Activated CD8-positive, alpha-beta memory T cell treated with anti-CD3 and anti-CD28 coated beads, Interleukin-2, amount 50 U/mL, for 24 hours (primary cell): ENCODE results near the gene SETD3.

Experiments used
- DNase-seq: peaks from one replicate; pipeline ENCODE4 v3.0.0-alpha.2; 2020; ENCODE audit errors: extremely low read depth

SETD3 gene

DNA sequence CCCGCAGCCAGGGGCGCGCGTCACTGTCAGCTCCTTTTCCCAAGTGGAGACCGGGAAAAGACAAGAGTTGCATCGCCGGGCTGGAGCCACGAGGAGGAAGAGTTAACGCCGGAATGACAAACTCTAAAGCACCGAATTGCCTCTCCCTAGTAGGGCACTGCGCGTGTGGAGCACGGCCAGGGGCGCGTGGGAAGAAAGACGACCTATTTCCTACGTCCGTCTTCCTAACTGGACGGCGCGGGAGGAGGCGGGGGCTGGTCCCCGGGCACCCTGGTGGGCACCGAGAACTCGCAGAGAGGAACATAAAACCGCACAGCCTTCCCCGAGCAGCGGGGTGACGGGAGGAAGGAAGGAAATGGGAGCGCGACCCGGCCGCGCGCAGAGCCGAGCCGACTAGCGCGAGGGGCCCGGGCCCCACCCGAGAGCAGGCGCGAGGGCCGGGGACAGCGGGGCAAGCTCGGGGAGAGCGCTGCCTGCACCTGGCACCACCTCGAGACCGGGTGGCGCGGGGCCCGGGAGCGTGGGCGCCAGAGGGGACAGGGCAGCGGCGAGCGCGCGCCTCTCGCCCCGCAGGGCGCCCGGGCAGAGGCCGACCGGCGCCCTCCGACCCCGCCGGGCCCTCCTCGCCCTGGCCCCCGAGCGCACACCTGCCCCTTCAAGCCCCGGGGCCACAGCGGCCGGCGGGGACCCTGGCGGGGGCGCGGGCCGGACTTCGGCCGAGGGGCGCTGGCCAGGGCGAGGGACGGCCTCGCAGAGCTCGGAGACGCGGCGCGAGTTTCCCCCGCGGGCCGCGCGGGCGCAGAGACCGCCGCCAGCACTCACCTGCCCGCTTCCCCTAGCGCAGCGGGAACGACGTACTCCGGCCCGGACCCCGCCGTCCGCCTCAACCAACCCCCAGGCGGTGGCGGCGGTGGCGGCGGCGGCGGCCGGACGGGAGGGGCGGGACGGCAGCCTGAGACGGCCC, at the start of gene SETD3:
SETD3 (minus strand) TSS at position 954 of the 964 bp plus-strand sequence. CDS start 15,054 bp downstream, outside the sequence.
- DNase-seq: no peak

DNA sequence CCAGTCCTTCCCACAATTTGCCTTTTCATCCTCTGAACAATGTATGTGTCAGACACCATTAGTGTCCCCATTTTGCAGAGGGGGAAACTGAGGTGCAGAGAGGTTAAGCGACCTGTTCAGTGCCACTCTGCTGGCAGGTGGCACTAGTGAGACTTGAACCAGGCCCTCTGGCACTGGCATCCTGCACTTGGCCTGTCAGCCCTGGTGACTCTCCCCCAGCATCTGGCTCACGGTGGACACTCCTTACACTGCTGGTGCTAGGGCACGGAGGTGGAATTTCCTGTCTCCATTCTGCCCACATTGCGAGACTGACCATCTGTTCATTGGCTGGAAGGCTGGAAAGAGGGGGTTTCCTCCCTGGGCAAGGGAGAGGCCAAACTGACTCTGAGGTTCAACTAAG, 49.2 kb upstream of the SETD3 start:
- DNase-seq: no peak

DNA sequence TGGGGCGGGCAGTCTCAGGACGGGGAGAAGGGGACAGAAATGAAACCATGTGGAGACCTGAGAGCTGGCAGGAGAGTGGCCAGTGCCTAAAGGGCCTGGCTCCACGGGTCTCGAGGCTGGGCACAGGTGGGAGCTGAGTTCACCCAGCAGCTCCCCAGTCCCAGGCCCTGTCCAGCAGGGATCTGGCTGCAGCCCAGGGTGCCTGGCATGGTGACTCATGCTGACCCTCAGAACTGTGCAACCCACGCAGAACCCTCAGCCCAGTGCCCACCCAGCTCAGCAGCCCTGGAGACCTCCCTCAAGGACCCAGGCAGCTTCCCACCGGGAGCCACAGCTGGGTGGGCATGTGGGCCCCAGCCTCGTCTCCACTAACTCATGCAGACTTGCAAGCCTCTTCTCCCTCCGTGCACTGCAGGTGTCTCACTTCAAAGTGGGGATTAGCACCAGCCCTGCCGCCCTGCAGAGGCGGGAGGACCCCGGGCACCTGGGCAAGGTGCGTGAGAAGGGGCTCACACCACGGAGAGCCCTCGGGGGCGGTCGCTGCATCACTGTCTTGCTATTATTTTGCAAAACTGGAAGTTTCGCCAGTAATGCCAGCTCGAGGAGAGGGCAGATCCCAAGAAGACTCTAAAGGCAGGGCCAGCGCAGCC, 46.9 kb upstream of the SETD3 start:
- DNase-seq: no peak

DNA sequence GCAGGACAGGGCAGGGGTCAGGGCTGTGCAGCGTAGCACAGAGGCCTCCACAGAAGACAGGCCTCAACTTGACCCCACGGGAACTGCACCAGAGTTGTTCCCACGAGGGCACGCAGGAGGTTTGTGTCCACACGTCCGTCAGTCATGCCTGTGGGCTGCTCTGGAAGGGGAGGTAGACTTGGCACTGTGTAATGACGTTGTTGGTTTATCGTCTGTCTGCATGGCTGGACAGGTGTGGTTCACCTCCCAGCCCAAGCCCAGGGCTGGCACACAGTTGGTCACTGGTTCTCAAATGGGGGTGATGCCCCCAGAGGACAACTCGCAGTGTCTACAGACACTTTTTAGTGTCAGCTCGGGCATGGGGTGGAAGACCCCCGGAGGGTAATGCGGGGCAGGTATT, 46.4 kb upstream of the SETD3 start:
- no peak for DNase-seq

DNA sequence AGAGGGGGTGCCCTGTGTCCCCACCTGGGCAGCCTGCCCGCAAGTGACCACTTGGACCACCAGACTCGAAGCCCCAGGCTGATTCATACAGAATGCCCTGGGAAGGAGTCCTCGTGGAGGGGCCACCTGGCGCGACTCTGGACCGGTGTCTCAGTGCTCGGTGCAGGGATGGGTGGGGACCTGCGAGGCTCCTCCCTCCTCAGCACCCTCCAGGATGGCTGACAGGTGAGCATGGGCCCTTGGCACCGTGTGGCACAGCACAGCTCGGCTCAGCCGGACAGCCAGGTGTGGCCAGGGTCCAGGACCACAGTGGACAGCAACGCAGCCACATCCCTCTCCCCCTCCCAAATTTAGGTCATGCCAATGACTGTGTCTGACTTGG, 45.0 kb upstream of the SETD3 start:
- DNase-seq: no peak

DNA sequence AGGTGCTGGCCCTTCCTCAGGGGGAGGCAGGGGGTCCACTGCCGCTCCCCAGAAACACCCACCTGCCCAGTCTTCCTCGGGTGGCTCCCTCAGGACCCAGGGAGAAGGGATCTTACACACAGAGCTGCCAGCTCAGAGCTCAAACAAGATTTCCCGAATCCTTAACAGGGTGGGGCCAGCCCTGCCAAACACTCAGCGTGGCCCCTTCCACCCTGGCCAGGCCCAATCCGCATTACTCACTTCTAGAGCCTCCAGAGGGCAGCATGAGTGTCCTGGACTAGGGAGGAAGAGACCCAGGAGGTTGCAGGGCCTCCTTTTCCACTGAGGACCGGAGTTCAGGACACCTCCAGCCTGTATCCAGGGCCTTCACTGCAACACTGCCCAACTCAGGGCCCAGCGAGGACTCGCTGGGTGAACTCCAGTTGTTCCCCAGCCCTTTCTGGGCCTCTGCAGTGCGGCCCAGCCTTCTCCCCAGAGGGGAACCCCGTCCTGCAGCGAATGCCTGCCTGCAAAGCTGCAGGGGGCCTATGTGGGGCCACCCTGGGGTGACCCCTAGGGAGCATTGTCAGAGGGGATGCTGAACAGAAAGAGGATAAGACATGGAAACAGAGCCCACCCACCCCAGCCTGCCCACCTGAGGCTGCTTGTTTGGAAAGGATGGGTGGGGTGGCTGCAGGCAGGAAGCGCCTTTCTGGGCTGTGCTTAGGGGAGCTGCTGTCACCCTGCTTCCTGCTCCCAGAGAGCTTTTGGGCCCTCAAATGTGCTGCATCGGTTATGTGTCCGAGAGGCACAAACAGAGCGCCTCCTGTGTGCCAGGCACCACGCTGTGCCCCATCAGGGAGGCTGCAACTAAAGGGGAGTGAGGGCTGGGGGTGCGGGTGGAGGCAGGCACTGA, 44.4 kb upstream of the SETD3 start:
- no peak for DNase-seq

DNA sequence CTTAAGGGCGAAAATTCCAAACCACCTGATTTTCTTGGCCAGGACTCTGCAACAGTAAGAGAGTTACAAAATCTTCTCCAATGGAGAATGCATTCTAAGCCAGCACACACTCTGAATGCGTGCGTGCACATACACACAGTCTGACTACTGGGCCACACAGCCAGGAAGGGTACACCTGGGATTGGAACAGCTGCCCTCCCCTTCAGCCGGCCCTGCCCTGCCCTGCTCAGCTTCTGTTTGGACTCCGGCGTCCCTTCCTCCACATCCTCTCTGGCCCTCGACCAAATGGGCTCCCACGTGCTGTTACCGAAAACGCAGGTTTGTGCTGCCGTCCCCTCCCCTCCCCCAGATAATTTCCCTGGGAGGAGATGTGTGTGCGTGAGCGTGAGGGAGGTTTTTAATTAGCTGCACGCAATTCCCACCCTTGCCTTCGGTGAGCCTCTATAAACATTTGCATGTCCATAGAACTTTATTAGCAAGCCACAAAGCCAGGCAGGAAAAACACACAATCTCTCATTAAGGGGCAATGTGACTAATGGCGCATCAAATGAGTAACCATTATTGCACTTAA, 43.5 kb upstream of the SETD3 start:
- DNase-seq: no peak

DNA sequence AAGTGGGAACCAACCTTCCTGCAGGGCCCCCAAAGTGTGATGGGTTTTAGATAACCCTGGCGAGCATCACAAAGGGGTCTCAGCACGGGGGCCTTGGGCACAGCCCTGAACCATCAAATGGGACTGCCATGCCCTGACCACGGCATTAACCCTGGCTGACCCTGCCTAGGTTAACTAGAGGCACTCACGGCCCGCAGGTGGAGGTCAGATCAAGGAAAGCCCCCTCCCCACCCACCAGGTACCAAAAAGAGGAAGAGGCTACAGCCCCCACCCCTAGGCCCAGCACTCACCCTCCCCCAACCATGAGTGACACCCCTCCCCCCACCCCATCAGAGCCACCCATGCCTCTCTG, 43.0 kb upstream of the SETD3 start:
- no peak for DNase-seq

DNA sequence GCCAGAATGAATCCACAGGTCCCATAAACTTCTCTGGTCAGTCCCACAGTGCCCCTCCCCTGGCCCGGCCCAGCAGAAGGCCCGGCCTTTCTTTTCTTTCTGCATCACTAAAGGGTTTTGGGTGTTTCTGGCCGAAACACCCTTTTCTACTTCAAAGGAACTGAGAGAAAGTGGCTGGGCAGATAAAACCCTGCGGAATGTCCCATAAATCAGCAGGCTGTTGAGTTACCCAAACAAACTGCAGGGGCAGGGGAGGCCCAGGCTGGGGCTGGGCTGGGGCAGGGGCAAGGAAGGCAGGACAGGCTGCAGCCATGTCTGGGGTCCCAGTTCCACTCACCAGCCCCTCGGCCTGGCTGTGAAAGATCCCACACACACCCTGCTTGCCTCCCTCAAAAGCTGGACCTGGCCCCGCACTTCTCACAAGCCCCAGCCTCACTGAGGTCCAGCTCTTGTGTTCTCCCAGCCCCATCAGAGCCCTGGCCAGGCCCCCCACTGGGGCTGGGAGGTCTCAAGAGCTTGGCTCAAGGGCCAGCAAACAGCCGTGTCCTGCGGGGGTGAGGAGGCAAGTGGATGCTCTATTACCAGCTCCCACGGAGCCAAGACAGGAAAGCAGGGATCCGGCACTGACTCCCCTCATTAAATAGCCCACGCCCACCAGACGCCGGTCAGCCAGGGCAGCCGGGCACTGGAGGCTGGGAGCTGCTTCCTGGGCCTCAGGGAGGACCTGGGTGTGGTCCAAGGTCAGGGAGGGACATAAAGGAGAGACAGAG, 42.5 kb upstream of the SETD3 start:
- DNase-seq: no peak

DNA sequence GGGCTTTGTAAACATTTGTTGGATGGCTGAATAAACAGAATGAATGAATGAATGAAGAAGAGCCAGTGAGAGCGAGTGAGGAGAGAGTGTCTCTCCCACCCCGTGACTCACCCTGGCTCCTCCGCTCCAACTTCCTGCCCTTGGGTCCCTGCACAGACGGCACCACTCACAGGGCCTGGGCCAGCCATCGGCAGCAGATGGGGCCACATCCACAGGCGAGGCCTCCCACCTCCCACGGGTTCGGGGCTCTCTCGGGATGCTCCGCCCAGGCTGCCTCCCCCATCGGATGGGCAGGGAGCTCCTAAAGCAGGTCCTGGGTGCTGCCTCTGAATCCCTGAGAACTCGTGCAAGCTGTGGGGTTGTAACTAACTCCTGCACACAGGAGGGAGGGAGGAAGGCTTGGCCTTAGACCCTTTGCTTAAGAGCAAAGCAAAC, 41.8 kb upstream of the SETD3 start:
- no peak for DNase-seq

DNA sequence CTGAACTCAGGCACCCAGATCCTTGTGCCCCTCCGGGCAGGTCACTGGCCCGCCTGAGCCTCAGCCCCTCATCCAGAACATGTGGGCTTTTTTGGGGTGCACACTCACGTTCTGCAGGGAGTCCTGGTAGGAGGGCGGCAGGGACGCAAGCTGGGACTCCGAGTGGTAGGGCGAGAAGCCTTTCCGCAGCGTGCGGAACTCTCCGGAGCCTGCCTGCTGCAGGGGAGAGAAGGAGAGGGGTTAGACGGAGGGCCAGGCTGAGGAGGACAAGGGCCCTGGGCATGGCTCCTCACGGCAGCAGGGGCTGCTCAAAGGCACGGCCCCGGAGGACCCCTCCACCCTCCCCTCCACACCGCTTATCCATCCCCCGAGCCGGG, 41.4 kb upstream of the SETD3 start:
- DNase-seq: no peak

DNA sequence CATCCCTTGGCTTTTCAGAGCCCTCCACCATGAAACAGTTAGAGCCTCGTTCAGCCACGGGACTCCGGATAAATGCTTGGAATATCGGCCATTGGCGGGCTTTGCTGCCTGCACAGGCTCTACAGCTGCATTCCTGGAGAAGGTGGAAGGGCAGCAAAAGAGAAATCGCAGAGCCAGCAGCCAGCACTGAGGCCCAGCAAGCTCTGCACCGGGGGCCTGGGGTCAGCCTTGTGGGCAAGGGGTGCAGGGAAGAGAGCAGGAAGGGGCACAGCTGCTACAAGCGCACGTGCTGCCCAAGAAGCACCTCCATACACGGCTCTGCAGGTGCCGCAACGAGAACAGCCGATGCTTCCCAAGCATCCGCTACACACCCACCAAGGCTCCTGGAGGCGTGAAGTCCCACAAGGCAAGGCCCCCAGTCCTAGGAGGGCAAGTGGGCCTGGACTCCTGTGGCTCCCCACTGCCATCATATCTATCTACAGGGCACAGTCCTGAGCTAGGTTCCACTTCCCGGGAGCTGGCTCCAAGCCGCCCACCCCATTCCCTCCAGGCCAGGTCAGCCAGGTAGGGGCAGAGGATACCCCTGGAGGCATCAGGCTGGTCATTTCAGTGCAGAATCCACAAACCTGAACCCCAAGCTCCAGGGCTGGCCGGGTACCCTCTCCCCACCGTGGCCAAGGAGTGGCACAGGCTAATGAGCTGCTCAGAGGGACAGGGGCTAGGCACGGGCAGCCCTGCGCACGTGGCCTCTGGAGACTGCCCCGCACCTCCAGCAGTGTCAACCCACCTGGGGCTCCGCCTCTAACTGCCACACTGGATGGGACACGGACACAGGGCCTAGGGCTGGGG, 40.7 kb upstream of the SETD3 start:
- no peak for DNase-seq

DNA sequence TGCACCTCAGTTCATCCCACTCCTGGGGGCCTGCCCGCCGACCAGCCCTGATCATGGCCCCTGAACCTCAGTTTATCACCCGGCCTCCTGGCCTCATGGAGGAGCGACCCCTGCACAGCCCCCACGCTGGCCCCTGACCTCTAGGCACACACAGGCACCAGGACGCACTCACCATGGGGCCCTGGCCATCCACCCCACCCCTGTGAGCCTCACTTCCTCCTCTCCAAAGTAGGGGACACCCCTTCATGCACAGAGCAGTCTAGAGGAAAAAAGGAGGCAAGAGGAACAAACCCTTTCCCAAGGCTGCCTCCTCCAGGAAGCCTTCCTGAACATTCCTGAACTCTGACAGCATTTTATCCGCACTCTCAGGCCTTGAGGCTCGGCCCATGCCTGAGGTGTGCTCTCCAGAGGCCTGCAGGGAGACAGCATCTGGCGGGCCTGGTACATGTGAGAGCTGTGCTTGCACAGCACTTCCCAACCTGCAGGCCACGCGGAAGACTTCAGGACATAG, 40.0 kb upstream of the SETD3 start:
- DNase-seq: no peak

DNA sequence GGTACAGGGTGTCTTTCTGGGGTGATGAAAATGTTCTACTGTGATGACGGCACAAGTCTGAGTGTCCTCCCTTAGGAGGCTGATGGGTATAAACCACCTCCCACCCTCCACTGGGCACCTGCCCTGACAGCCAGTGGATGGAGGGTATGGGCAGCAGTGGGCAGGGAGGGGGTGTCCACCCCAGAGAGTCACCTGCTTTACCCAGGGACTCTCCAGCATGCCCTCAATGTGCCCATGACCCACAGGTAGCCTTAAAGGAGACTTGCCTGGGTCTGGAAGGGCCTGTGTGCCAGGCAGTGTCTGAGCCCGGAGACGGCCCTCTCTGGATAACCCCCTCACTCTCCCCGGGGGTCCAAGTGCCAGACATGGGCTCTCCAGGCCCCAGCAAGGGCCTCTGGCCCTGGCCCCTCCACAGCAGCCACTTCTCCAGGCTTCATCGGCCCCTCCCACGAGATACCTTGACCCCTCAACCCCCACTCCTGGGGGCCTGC, 39.3 kb upstream of the SETD3 start:
- DNase-seq: no peak

DNA sequence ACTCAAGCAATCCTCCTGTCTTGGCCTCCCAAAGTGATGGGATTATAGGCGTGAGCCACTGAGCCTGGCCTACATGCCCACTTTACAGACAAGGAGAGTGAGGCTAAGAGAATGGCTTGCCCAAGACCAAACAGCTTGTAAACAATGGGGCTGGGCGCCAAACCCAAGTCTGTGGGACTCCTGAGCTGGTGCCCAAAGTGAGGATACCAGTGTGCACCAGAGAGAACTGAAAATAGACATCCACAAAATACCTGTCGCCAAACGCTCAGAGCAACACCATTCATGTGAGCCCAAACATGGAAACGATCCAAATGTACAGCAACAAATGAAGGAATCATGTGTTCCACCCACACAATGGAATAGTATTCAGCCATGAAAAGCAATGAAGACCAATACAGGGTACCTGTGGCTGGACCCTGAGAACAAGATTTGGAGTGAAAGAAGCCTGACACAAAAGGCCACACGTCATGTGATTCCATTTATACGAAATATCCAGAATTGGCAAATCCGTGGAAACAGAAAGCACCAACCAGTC, 38.8 kb upstream of the SETD3 start:
- no peak for DNase-seq

DNA sequence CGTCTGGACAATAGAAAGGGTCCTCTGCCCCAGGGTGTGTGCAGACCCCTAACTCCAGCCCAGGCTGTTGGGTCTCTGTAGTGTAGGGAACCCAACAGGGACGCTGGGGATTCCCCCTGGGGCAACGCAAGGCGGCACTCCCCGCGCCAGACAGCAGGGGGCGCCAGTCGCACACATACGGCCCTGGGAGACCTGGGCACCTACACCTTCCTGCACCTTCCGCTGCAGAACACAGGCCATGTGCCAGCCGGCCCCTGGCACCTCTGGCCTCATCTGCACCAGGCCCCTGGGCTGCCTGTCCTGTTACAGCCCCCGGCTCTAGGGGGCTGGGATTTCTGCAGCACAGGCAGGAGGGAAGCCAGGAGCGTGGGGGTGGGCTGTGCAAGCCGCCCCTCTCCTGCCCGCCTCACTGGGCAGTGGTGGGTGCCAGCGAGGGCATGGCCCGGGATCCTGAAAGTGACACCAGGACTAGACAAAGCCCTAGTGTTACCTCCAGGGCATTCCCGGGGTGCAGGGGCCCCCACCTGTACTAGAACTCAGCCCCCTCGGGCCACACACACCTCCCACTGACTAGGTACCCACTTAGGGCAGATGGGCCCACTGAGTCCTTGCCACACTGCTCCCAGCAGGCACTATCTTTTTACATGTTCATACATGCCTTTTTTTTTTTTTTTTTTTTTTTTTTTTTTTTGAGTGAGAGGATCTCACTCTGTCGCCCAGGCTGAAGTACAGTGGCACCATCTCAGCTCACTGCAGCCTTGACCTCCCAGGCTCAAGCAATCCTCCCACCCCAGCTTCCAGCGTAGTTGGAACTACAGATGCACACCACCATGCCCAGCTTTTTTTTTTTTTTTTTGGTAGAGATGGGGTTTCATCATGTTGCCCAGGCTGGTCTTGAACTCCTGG, 38.0 kb upstream of the SETD3 start:
- peak; percentile 49 for DNase-seq

DNA sequence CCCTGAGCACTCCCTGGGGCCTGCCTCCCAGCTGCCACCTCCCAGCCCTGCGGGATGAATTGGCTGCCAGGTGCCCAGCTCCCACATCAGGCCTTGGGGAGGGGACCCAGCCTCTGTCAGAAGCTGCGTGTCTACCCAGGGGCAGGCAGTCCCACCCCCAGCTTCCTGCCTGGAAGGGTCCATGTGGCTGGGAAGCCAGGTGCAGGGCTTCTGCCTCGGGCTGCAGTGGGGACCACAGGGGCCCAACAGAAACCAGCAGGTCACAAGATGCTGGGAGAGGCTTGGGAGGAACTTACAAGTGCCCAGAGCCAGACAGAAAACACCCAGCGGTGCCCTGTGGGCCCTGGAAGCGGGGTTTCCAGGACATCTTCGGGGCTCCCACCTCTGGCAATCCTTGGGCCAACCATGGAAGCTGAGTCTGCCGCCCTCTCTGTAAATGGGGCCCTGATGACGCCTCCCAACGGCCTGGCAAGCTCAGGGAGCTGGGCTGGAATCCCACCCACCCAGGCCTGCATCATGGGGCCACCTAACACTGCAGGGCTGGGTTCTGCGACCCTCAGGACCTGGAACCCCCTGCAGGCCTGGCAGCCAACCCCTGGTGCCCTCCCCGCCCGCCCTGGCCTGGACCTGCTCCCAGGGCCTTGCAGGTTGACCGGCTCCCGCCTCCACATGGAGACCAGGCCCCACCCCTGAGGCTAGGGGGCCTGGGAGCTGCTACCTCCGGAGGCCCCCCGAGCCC, 37.2 kb upstream of the SETD3 start:
- DNase-seq: no peak
